H9 (cell line): Measurements from ENCODE around the gene MNAT1. TPM values are rescaled to one million over a fixed set of nuclear protein-coding genes. Genes with fewer than 3 reads are reported as not detected.

ENCODE experiments used
- DNase-seq: peaks from one replicate; pipeline ENCODE4 v3.0.0-alpha.2; 2017
- H2AFZ ChIP-seq: one replicate; pipeline ENCODE4 v1.6.1; 2013; ENCODE audit warnings: mild to moderate bottlenecking, low read length, control low read depth, moderate library complexity
- H2AK5ac ChIP-seq: 2 replicates; pipeline ENCODE4 v1.6.1; 2013; ENCODE audit warnings: low read length, control low read depth, mixed read lengths; ENCODE audit not compliant: insufficient read length
- H2BK120ac ChIP-seq: one replicate; pipeline ENCODE4 v1.6.1; 2013; ENCODE audit warnings: low read depth, mild to moderate bottlenecking, low read length, control low read depth, inconsistent platforms; ENCODE audit not compliant: poor library complexity, severe bottlenecking
- H2BK12ac ChIP-seq: 2 replicates; pipeline ENCODE4 v1.6.1; 2013; ENCODE audit warnings: low read length, control low read depth, mixed read lengths, low read depth; ENCODE audit not compliant: insufficient read length
- H2BK15ac ChIP-seq: 2 replicates; pipeline ENCODE4 v1.6.1; 2013; ENCODE audit warnings: low read depth, low read length, control low read depth
- H2BK20ac ChIP-seq: one replicate; pipeline ENCODE4 v1.6.1; 2013; ENCODE audit warnings: low read depth, mild to moderate bottlenecking, low read length, control low read depth, inconsistent platforms; ENCODE audit not compliant: poor library complexity, severe bottlenecking
- H2BK5ac ChIP-seq: 2 replicates; pipeline ENCODE4 v1.6.1; 2013; ENCODE audit warnings: low read length, control low read depth, mixed read lengths; ENCODE audit not compliant: insufficient read length
- H3K14ac ChIP-seq: 2 replicates; pipeline ENCODE4 v1.6.1; 2013; ENCODE audit warnings: low read length, control low read depth; ENCODE audit not compliant: insufficient read depth
- H3K18ac ChIP-seq: 2 replicates; pipeline ENCODE4 v1.6.1; 2013; ENCODE audit warnings: low read depth, mild to moderate bottlenecking, mixed read lengths, low read length, control low read depth; ENCODE audit not compliant: insufficient read length
- H3K23ac ChIP-seq: 2 replicates; pipeline ENCODE4 v1.6.1; 2013; ENCODE audit warnings: low read length, control low read depth, mixed read lengths, low read depth; ENCODE audit not compliant: insufficient read length
- H3K23me2 ChIP-seq: 2 replicates; pipeline ENCODE4 v1.6.1; 2013; ENCODE audit warnings: low read depth, mild to moderate bottlenecking, mixed read lengths, low read length, control low read depth; ENCODE audit not compliant: insufficient read length, poor library complexity, severe bottlenecking
- H3K27ac ChIP-seq: 2 replicates; pipeline ENCODE4 v1.5.1; 2013; ENCODE audit warnings: low read length, control low read depth, mixed read lengths, low read depth; ENCODE audit not compliant: insufficient read length
- H3K27me3 ChIP-seq: 2 replicates; pipeline ENCODE4 v1.6.1; 2013; ENCODE audit warnings: low read length, control low read depth, inconsistent platforms; ENCODE audit not compliant: insufficient read depth
- H3K4ac ChIP-seq: 2 replicates; pipeline ENCODE4 v1.6.1; 2013; ENCODE audit warnings: low read depth, mild to moderate bottlenecking, control low read depth, inconsistent platforms, low read length, moderate library complexity
- H3K4me1 ChIP-seq: 2 replicates; pipeline ENCODE4 v1.6.1; 2013; ENCODE audit warnings: low read length, control low read depth, inconsistent platforms; ENCODE audit not compliant: insufficient read depth
- H3K4me2 ChIP-seq: 2 replicates; pipeline ENCODE4 v1.6.1; 2013; ENCODE audit warnings: low read length, control low read depth, mixed read lengths; ENCODE audit not compliant: insufficient read length, insufficient read depth
- H3K56ac ChIP-seq: 2 replicates; pipeline ENCODE4 v1.6.1; 2013; ENCODE audit warnings: low read depth, mild to moderate bottlenecking, mixed read lengths, low read length, control low read depth; ENCODE audit not compliant: insufficient read length
- H3K79me1 ChIP-seq: 2 replicates; pipeline ENCODE4 v1.6.1; 2013; ENCODE audit warnings: low read depth, mild to moderate bottlenecking, moderate library complexity, low read length, control low read depth, inconsistent platforms; ENCODE audit not compliant: insufficient read depth, poor library complexity, severe bottlenecking
- H3K79me2 ChIP-seq: 2 replicates; pipeline ENCODE4 v1.6.1; 2013; ENCODE audit warnings: low read length, control low read depth, inconsistent platforms; ENCODE audit not compliant: insufficient read depth
- H3K9ac ChIP-seq: 2 replicates; pipeline ENCODE4 v1.6.1; 2013; ENCODE audit warnings: low read length, control low read depth, mixed read lengths; ENCODE audit not compliant: insufficient read length; ENCODE audit errors: extremely low read depth
- H3K9me3 ChIP-seq: one replicate; pipeline ENCODE4 v1.6.1; 2013; ENCODE audit warnings: low read depth, low read length, inconsistent platforms; ENCODE audit not compliant: control insufficient read depth
- H3T11ph ChIP-seq: one replicate; pipeline ENCODE4 v1.6.1; 2013; ENCODE audit warnings: mild to moderate bottlenecking, low read length, control low read depth, inconsistent platforms
- H4K20me1 ChIP-seq: one replicate; pipeline ENCODE4 v1.6.1; 2013; ENCODE audit not compliant: control insufficient read depth, insufficient read length, insufficient read depth
- H4K5ac ChIP-seq: 2 replicates; pipeline ENCODE4 v1.6.1; 2013; ENCODE audit warnings: low read depth, mild to moderate bottlenecking, mixed read lengths, low read length, control low read depth; ENCODE audit not compliant: insufficient read length
- H4K8ac ChIP-seq: replicated peaks from 2 replicates; pipeline ENCODE4 v1.6.1; 2013; ENCODE audit warnings: low read length, control low read depth, mixed read lengths, low read depth; ENCODE audit not compliant: insufficient read length
- H4K91ac ChIP-seq: 2 replicates; pipeline ENCODE4 v1.6.1; 2013; ENCODE audit warnings: low read depth, mild to moderate bottlenecking, moderate library complexity, mixed read lengths, low read length, control low read depth; ENCODE audit not compliant: insufficient read length
- H3K27ac Mint-ChIP-seq, 3 experiments: 2 replicates in 2 of 3; 3 replicates in 1 of 3; pipeline ENCODE4 v1.8.0; 2020 to 2021; ENCODE audit warnings: mixed read lengths in 3 of 3, mild to moderate bottlenecking in 1 of 3, moderate library complexity in 1 of 3
- H3K27me3 Mint-ChIP-seq: 2 replicates; pipeline ENCODE4 v1.8.0; 2021; ENCODE audit warnings: low read depth, mild to moderate bottlenecking, moderate library complexity, mixed read lengths
- H3K36me3 Mint-ChIP-seq, 3 experiments: 2 replicates in 2 of 3; 3 replicates in 1 of 3; pipeline ENCODE4 v1.8.0; 2020 to 2021; ENCODE audit warnings: low read depth in 3 of 3, mixed read lengths in 3 of 3; ENCODE audit not compliant: insufficient read depth in 1 of 3
- H3K4me1 Mint-ChIP-seq, 2 experiments: 2 replicates each; pipeline ENCODE4 v1.8.0; 2020; ENCODE audit warnings: mixed read lengths in 2 of 2
- H3K4me3 Mint-ChIP-seq, 2 experiments: 2 replicates in 1 of 2; 3 replicates in 1 of 2; pipeline ENCODE4 v1.8.0; 2020 to 2021; ENCODE audit warnings: mild to moderate bottlenecking in 2 of 2, mixed read lengths in 2 of 2, moderate library complexity in 1 of 2
- H3K9me3 Mint-ChIP-seq, 2 experiments: 2 replicates in 1 of 2; 3 replicates in 1 of 2; pipeline ENCODE4 v1.8.0; 2020; ENCODE audit warnings: mild to moderate bottlenecking in 2 of 2, mixed read lengths in 2 of 2, moderate library complexity in 1 of 2
- WGBS: extraction: QIAGEN DNeasy Blood & Tissue Kit; methylation state at CpG from one replicate; pipeline ENCODE4 v1.1.7; 2013; ENCODE audit warnings: missing lambda C conversion rate, low lambda C conversion rate, mixed read lengths; ENCODE audit not compliant: insufficient read length; ENCODE audit errors: extremely low coverage; 5-methylcytosine and 5-hydroxymethylcytosine counted together
- total RNA-seq: library from RNA; stranded (reverse); gene quantifications from 2 replicates; pipeline ENCODE4 v1.2.1, GENCODE V29; 2021
- TF ChIP-seq, protein P1 (sequence below): fragments of 200-600 bp; sonication (generic); conservative IDR thresholded peaks from 3 replicates; pipeline ENCODE4 v1.8.0; 2021; ENCODE audit warnings: antibody characterized with exemption, mild to moderate bottlenecking

The MNAT1 gene
- total RNA-seq, 1 experiment from 2014 or later = 43.1 TPM

GRCh38 chr14:60807971-60808370 lies 73.4 kb downstream of the MNAT1 start:
- Histone ChIP-seq H3K9me3 (no peaks in the 10 kb centered on the region), H3K23me2 (no peaks in the 10 kb centered on the region), H3K27ac (no peak overlapping the region), H3K27me3 (no peaks in the 10 kb centered on the region), H3K4me2 (no peak overlapping the region), H3K18ac (no peak overlapping the region), H2AFZ (no peak overlapping the region), H2AK5ac (no peak overlapping the region), H2BK12ac (no peak overlapping the region), H2BK120ac (no peak overlapping the region), H3T11ph (no peak overlapping the region), H4K91ac (no peak overlapping the region), H3K4me1 (no peaks in the 10 kb centered on the region), H3K56ac (no peak overlapping the region), H4K20me1 (no peaks in the 10 kb centered on the region), H2BK20ac (no peak overlapping the region), H4K8ac (no peak overlapping the region), H3K23ac (no peak overlapping the region), H3K14ac (no peak overlapping the region), H3K4ac (no peak overlapping the region), H2BK5ac (no peak overlapping the region), H2BK15ac (no peak overlapping the region), H4K5ac (no peak overlapping the region), H3K79me2 (no peaks in the 10 kb centered on the region), H3K79me1 (no peaks in the 10 kb centered on the region), H3K9ac (no peak overlapping the region)
- H3K4me1 Mint-ChIP-seq = peaks cover 0 to 4% of the 10 kb centered on the region in 2 experiments; a peak in 1 of 4 replicates
- no peak for DNase-seq
- no peaks in the 10 kb centered on the region for H3K27me3 Mint-ChIP-seq
- H3K9me3 Mint-ChIP-seq = no peaks in the 10 kb centered on the region
- no peak overlapping the region for H3K27ac Mint-ChIP-seq
- peaks cover 5 to 13% (median 8%) of the 10 kb centered on the region in 3 experiments; a peak in 6 of 7 replicates for H3K36me3 Mint-ChIP-seq
- H3K4me3 Mint-ChIP-seq = no peak overlapping the region
- WGBS = no CpG with 5 or more reads among the region's 3 CpGs
- TF ChIP-seq, protein P1, sequence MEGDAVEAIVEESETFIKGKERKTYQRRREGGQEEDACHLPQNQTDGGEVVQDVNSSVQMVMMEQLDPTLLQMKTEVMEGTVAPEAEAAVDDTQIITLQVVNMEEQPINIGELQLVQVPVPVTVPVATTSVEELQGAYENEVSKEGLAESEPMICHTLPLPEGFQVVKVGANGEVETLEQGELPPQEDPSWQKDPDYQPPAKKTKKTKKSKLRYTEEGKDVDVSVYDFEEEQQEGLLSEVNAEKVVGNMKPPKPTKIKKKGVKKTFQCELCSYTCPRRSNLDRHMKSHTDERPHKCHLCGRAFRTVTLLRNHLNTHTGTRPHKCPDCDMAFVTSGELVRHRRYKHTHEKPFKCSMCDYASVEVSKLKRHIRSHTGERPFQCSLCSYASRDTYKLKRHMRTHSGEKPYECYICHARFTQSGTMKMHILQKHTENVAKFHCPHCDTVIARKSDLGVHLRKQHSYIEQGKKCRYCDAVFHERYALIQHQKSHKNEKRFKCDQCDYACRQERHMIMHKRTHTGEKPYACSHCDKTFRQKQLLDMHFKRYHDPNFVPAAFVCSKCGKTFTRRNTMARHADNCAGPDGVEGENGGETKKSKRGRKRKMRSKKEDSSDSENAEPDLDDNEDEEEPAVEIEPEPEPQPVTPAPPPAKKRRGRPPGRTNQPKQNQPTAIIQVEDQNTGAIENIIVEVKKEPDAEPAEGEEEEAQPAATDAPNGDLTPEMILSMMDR = no peak
